IPS-NIHi7 (cell line): ENCODE results near the gene MAP2K5.

Experiments
- DNase-seq: peaks from one replicate; pipeline ENCODE4 v3.0.0; 2012; ENCODE audit warnings: mixed read lengths; ENCODE audit errors: extremely low spot score

MAP2K5 gene

DNA sequence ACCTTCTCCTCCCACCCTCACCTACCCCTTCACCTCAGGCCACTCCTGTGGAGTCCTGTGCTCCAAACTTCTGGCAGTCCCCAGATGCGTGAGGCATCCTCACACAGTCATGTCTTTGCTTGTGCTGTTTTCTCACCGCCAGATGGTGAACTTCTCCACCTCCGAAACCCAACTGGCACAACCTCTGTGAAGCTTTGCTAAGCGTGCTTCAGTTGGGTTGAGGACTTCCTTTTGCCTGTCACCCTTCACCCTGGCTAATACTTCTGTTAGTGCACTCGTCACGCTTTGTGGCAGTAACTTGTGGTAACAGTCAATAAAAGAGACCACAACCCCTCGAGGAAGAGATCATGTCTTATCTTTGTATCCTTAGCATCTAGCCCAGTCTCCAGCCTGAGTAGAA lies 240.8 kb downstream of the MAP2K5 start:
- DNase-seq, result no peak

DNA sequence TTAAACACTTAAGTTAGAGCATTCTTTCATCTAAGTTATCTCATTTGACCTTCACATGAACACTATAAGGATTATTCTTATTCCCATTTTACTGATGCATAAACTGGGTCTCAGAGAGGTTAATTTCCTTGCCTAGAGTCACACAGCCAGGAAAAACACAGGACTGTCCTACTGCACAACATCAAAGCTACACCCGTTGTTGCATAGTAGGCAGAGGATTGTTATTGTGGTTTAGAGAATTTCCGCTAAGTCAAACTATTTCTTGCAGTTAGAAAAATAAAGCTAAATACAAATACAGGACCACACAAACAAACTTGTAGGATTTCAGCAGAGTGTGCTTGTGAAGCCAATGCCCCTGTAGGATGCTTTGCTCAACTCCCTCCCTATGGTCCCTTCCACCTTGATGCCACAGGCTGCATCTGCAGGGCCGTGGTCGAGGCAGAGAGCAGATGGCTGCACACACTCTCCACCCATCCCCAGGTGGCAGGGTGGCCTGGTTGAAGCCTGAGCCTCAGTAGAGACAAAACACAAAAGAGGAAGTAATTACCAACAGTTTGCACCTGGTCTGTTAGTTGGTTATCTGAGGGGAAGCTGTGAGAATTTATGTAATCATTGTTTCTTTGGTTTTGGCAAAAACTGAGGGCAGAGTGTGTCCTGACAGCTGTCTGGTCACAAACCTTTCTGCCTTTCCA lies 241.7 kb downstream of the MAP2K5 start:
- DNase-seq, result no peak

DNA sequence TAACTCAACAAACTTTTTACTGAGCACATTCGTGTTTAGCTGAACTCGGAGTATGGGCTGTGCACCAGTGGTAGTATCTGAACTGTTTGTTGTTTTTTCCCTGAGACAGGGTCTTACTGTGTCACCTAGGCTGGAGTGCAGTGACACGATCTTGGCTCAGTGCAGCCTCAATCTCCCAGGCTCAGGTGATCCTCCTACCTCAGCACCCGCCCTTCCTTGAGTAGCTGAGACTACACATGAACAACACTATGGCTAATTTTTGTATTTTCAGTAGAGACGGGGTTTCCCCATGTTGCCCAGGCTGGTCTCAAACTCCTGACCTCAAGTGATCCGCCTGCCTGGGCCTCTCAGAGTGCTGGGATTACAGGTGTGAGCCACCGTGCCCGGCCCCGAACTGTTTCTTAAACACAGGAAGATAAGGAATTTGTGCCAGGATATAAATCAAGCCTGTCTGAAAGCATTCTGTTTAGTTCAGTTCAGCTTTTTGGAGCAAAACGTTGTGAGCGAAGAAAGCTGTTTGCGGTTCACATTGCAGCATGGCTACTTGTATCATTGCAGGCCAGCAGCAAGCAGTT lies 242.4 kb downstream of the MAP2K5 start:
- no peak for DNase-seq

DNA sequence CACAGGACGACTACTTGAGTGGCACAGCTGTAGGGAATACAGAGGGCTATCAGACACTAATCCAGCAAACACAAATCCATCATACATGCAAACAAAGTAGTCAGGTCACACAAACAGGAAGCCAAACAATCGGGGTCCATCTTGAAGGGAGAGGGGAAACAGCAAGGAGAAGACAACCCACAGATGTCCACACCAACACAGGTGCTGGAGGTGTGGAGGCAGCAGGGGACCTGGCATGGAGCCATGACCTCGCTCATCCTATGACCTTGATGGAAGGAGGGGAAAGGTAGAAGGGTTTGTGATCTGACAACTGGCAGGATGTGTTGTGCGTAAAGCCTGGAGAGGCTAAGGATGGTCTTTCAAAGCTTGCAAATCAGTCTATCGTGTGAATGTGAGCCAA lies 242.9 kb downstream of the MAP2K5 start:
- no peak for DNase-seq

DNA sequence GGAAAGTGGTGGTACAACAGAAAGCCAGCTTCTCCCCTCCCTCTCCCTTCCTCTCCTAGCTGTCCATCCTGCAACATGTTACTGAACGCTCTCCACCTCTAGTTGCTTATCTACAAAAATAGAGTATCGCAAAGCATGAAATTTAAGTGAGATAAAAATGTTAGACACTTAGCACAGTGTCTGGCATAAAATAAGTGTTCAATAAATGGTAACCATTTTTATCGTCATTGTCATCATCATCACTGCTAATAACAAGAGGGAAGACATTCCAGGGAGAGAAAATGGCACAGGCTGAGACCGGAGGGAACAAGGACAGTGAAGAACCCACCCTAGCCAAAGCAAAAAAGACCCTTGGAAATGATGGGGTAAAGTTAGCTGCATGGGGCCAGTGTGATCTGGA lies 244.1 kb downstream of the MAP2K5 start:
- no peak for DNase-seq

DNA sequence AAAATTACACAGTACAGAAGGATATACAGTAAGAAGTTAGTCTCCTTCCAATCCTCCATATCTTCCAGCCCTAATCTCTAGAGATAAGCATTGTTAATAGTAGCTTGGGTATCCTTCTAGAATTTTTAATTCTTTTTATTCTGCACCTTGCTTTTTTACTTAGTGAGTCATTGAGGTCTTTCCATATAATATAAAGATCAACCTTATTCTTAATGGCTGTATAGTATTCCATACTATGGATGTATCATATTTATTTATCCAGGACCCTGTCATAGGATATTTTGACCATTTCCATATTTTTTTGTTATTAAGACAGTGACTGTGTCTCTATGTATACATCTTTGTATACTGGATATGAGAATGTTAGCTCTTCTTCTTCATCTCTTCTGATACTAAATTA lies 246.5 kb downstream of the MAP2K5 start:
- DNase-seq, result no peak

DNA sequence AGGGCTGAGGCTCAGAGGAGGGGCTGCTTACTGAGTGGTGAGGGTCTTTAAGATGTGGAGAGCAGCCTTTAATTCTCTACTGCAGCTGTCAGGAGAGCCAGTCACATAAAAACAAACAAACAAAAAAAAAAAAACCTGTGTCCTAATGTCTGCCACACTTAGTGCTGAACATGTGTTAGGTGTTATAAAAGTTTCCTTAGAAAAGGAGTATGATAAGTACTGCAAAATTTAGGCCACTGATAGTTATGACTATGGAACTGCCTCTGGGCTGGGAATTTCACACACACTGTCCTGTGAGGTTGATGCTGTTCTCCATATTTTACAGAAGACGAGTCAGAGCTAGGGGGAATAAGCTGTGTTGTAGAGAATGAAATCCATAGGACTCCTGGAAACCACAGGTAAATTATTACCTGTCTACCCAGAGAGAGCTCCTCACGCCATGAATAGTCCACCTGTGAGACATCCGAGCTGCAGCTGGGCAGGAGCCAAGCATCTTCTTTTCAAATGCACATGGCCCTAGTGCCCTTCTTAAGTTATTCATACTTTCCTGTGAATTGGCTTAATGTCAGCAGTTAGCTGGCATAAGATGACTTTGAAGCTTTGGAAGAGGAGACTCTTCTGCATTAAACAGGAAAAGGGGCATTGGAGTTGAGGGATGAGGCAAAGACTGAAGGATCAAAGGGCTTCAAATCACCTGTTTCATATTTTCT lies 248.3 kb downstream of the MAP2K5 start:
- no peak for DNase-seq

DNA sequence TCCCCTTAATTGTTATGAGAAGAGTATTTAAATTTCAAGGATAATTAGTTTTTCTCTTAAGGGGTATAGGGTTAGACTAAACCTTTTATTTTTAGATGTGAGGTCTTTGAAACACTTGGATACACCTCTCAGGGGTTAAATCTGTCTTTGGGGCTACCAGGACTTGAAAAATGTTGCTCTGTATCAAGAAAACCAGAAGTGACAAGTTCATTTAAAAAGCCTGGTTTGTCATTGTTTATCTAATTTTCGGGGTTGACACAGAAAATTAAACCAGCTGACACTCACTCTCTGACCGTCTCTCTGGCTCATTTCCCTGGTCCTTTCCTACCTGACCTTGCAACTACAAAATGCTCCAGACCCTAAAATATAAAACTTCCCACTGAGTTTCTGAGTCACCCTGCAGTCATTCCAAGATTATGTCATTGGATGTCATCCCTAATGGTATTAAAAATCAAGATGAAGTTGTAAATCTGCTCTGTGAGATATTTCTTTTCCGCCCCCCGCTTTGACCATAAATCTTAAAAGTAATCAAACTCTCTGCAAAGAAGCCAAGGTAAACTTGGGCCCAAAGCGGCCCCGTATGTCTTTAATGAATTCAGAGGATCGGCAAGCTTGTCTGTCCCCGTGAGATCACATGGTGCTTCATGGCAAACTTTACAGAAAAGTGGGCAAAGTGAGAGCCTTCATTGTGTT lies 249.9 kb downstream of the MAP2K5 start:
- DNase-seq, result no peak

DNA sequence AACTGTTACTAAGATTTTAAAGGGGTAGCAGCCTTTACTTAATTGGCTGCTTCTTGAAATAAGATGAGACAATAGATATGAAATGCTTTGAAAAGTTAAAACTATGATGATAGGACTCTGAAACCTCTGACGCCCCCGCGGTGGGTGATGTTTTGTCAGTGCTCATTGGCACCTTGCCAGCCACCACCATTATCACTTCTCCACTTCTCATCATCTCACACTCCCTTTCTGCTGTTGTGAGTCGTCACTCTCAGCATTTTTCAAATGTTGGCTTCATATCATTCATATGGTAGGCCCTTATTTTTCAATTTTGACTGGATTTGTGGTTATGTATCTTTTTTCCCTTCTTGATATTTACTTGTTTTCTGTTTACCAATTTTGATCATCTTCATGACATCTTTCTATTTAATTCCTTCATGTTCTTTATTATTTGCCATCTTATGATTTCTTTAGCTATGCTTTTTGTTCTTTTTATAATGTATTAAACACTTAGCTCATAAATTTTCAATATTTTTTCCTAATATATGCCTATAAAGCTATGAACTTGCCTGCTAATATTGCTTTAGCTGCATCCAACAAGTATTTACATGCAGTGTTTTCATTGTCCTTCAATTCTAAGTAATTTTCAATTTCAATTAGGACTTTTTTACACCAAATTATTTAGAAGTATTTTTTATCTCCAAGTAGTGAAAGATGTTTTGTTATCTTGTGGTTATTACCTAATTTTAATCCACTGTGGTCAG lies 252.5 kb downstream of the MAP2K5 start:
- no peak for DNase-seq

DNA sequence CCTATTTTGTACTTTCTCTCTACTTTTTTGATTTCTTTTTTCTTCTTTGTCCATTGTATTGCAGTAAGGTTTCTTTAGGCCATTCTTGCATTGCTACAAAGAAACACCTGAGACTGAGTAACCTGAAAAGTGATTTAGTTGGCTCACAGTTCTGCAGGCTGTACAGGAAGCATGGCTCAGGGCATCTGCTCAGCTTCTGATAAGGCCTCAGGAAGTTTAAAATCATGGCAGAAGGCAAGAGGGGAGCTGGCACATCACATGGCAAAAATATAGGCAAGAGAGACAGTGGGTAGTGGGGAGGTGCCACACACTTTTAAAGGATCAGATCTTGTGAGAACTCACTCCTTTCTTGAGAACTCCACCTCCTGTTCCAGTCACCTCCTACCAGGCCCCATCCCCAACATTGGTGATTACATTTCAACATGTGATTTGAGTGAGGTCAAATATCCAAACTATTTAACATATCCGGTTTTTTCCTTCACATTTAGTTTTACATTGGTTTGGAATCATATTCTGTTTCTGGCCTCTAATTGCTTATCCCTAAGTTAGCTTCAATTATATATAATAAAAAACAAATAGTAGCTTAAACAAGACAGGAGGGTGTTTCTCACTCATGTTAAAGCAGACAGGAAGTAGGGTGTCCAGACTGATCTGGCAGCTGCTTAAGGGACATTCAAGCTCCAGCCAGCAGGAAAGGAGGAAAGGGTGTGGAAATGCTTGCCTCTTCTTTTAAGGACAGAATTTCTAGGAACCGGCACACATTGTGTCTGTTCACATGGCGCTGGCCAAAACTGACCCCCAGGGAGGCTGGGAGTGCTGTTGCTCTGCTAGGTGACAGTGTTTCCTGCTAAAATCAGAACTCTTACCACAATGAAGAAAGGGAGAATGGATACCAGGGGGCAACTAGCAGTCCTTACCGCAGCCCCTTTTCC lies 254.0 kb downstream of the MAP2K5 start:
- no peak for DNase-seq

DNA sequence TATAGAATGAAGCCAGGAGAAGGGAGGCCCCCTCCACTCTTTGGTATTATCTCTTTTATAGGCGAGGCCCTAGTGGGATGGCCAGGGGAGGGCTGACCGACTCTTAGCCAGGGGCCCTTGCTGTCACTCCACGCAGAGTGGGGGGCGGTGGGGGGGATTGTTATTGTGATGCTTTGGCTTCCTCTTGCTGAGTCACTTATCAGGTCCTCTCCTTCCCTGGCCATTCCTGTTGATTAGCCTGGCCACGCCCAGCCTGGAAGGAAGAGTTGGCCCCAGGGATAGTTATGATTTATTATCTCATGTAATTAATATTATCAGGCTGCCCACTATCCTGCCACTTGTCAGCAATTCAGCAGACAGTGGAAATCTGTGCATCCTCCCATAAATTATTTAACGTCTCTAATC lies 257.3 kb downstream of the MAP2K5 start:
- DNase-seq, result no peak

DNA sequence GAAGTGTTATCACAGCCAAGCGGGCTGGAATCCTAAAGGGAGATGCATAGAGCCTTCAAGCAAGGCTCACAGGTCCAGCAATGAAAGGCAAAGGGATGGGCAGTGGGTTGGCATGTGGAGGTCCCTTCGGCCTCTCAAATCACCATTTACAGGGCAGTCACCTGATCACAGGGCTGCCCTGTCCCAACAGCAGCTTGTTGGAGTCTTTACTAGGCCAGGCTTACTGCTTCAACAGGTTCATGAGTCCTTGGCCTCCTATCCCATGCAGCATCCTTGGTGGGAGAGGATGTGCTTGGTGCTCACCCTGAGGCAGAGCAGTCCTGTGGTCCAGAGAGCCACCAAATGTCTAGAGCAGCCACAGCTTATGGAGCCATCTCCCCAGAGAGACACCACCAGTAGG lies 258.6 kb downstream of the MAP2K5 start:
- DNase-seq, result no peak

DNA sequence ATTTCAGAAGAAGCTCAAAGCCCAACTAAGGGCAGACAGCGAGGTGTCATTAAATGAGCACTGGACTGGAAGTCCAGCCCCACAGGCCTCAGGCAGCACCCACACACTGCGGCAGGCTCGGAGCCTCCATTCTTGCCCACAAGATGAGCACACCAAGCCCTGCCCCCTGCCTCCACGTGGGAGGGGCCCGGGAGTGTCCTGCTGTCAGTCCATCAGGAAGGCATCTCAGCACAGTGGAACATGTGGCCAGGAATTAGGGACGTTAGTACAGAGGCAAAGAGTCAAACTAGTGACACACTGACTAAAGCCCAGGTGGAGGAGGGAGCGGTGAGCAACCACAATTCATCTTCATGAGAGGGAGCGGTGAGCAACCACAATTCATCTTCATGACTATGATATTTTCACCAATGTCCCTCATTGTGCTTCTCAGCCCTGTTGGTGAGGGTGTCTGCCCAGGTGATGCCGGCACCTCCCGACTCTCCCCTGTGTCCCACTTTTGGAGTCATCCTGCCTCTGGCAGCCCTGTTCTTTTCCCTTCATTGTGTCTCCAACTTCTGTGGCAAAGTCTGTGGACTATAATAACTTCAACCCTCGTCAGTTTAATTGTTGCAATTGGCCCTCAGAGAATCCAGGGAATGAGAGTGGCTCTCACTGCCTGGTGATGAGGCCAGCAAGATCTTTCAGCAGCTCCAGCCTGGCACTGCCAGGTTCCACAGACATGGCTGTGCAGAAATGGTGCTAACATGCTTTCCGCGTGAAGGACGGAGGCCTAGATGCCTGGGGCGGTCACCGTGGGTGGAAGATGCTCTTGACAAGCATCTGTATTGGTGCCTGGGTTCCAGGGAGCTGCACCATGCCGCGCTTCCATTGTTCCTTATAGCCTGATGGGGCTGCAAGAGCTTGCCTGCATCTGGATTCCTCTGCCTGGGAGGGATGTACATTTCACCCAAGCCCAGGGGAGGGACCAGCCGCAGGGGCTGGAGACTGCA lies 259.7 kb downstream of the MAP2K5 start:
- no peak for DNase-seq

DNA sequence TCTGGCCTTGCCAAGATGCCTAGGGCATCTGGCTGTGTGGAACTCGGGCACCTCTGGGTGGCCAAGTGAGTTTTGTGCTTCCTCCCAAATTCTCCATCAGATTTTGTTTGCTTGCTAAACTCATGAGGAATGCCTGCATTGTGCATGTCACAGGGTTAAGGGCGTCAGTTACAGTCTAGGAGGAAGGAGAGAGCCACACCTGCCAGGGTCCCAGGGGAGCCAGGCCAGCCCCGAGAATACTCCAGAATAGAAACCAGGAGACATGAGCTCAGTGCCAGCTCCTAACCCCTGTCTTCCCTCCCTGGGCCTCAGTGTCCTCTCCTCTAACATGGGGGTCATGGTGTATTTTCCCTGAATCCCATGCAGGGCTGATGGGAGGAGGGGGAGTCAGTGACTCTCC lies 260.8 kb downstream of the MAP2K5 start:
- DNase-seq, result no peak

DNA sequence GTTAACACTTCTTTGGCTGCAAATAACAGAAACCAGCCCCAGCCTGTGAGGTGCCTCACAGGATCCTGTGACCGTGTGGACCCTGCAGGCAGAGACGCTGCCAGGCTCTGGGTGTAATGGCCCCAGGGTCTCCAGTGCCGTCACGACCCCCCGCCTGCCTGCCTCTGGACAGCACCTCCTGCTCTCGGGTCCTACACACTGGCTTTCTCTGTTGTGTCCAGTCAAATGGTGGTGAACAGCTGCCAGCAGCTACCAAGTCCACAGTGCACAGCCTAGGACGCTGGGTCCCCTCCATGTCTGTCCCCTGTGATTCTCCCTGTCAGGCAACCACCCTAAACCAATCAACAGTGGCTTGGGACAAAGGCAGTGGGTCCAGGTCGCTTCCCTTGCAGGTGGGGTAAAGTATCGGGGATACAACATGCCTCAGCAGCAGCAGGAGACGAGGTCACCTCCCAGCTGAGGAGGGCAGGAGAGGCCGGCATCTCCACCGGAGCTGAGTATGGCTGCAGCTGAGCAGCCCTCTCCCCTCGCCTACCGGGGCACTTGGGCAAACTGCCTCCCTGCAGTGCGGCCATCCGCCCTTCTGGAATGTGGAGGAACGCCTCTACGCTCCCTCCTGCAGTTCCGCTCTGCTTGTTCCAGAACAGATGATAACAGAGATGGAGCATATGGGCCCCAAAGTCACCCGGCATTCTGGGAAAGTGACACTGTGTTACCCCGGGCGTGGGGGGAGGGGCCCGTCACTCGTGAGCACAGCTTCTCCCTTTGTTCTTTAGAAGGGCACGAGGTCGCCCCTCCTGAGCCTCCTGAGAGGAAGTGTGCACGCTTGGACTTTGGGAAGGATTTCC lies 261.7 kb downstream of the MAP2K5 start:
- peak; percentile 68 for DNase-seq

DNA sequence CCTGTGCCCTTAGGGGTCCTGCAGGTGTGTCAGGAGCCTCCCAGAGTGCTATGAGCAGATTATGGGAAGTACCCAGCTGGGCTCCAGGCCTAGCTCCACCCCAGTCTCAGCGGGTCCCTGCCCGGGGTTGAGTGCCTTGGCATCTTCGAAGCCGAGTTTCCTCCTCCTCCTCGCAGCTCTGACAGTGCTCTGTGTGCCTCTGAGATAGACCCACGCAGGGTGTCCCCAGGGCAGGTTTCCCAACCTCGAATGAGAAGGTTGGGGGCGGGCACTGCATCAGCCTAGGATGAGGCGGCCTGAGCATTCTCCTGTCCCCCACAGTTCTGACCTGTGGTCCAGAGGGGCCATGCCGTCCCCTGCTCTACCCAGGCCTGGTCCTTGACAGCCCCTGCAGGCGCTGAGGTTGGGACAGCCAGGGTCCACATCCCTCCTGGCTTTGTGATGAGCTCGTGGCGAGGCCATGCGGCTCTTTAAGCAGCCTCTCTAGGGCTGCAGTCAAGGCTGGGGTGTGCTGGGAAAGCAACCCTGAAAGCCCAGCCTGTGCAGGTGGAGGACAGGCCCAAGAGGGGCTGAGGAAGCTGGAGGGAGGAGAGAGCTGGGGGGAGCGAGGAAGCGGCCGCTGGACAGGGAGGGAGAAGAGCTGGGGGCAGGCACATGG lies 262.6 kb downstream of the MAP2K5 start:
- no peak for DNase-seq

DNA sequence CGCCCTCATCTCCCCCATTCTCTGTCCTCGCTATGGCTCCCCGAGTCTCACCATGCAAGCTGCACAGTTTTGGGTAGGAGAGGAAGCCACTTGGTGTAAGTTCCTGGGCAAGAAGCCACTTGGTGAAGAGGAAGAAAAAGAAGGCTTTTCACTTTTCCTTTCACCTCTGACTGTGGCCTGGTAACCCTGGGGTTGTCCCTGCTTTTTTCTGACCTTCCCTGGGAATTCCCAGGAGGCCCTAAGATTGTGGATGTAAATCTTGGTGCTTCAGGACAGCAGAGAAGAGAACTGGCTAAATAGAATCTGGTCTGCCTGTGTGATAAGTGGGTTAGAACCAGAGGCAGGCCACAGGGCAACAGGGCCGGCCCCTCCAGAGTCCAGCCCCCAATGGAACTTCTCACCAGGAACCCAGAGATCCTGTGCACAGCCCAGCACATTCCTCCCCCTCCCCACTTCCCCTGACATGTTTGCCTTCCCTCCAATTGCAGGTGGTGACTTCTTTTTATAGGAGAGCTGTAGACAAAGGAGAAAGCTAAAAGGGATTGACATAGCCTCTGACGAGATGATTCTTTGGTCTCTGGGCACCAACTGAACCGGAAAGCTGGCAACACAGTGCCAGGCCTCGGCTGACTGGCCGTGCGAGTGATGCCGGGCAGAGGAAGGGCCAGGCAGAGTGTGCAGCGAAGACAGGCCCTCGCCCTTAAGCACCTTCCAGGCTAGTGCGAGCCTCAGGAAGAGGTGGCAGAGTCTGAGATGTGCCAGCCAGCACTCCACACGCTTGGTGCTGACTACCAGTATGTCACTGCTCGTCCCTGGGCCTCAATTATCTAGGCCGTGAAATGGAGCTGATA lies 263.4 kb downstream of the MAP2K5 start:
- DNase-seq, result no peak
